Measurements from ENCODE around the gene CNTFR.
A peak's percentile ranks its signal among the peaks of the same experiment; 100 is the strongest.

CNTFR gene

GRCh38 chr9:34625186-34625486 lies 35.6 kb upstream of the CNTFR start:
- H3K4me1 ChIP-seq = peaks cover 3% of the 10 kb centered on the region
- H3K36me3 ChIP-seq (ENCODE audit: control insufficient read depth, insufficient read depth, low read length) = no peaks in the 10 kb centered on the region
- no peak for TF ChIP-seq CTCF (IDR thresholded peaks at IDR 0.05)
- no peaks in the 10 kb centered on the region for H3K9me3 ChIP-seq (ENCODE audit: control insufficient read depth, low read length)
- H2AFZ ChIP-seq = no peak overlapping the region
- no peak overlapping the region for H3K27ac ChIP-seq
- H3K79me2 ChIP-seq = no peaks in the 10 kb centered on the region
- no peaks in the 10 kb centered on the region for H3K27me3 ChIP-seq (ENCODE audit: control insufficient read depth, insufficient read depth, low read length)
- H3K9ac ChIP-seq = no peak overlapping the region
- H3K4me3 ChIP-seq (ENCODE audit: low read depth, low read length) = no peak overlapping the region
- no peak overlapping the region for H3K4me2 ChIP-seq (ENCODE audit: low read length)

- TF ChIP-seq CTCF (IDR thresholded peaks at IDR 0.05) = no peak
- Histone ChIP-seq H3K4me2 (ENCODE audit: low read length) (no peak overlapping the region), H3K27ac (no peak overlapping the region), H3K36me3 (ENCODE audit: control insufficient read depth, insufficient read depth, low read length) (no peaks in the 10 kb centered on the region), H3K79me2 (no peaks in the 10 kb centered on the region), H3K9ac (no peak overlapping the region), H3K9me3 (ENCODE audit: control insufficient read depth, low read length) (no peaks in the 10 kb centered on the region), H3K4me3 (ENCODE audit: low read depth, low read length) (no peak overlapping the region), H3K27me3 (ENCODE audit: control insufficient read depth, insufficient read depth, low read length) (no peaks in the 10 kb centered on the region), H3K4me1 (peaks cover 3% of the 10 kb centered on the region), H2AFZ (no peak overlapping the region)
These were observed 35.1 kb upstream of the CNTFR start for GRCh38 chr9:34624475-34625185.

- Histone ChIP-seq H3K4me1 (peaks cover 3% of the 10 kb centered on the region), H3K79me2 (no peaks in the 10 kb centered on the region), H3K9me3 (ENCODE audit: control insufficient read depth, low read length) (no peaks in the 10 kb centered on the region), H3K36me3 (ENCODE audit: control insufficient read depth, insufficient read depth, low read length) (no peaks in the 10 kb centered on the region), H3K4me3 (ENCODE audit: low read depth, low read length) (no peak overlapping the region), H3K9ac (no peak overlapping the region), H3K27ac (no peak overlapping the region), H3K4me2 (ENCODE audit: low read length) (no peak overlapping the region), H2AFZ (no peak overlapping the region), H3K27me3 (ENCODE audit: control insufficient read depth, insufficient read depth, low read length) (no peaks in the 10 kb centered on the region)
- TF ChIP-seq CTCF (IDR thresholded peaks at IDR 0.05) = no peak
These were observed 34.1 kb upstream of the CNTFR start for GRCh38 chr9:34623374-34624235.

- Histone ChIP-seq H3K9ac (no peak within 1 kb of the TSS), H3K4me1 (no peaks in the 10 kb centered on the region), H2AFZ (peak within 1 kb of the TSS; percentile 53), H3K4me2 (ENCODE audit: low read length) (peak within 1 kb of the TSS; percentile 86), H3K27me3 (ENCODE audit: control insufficient read depth, insufficient read depth, low read length) (no peaks in the 10 kb centered on the region), H3K9me3 (ENCODE audit: control insufficient read depth, low read length) (no peaks in the 10 kb centered on the region), H3K79me2 (no peaks in the 10 kb centered on the region), H3K4me3 (ENCODE audit: low read depth, low read length) (peak within 1 kb of the TSS; percentile 75), H3K27ac (no peak within 1 kb of the TSS), H3K36me3 (ENCODE audit: control insufficient read depth, insufficient read depth, low read length) (no peaks in the 10 kb centered on the region)
- TF ChIP-seq CTCF (IDR thresholded peaks at IDR 0.05) = no peak
These were observed 30.8 kb upstream of the CNTFR start, which contains the start of gene DCTN3 for GRCh38 chr9:34620061-34620994. Gene DCTN3, minus strand, starts transcription at chr9:34620495. Its CDS starts 31 bp downstream, at chr9:34620464.

All from parathyroid adenoma (tissue), 2 donors.